ENCODE measurements around the gene TBL1X.

DNA sequence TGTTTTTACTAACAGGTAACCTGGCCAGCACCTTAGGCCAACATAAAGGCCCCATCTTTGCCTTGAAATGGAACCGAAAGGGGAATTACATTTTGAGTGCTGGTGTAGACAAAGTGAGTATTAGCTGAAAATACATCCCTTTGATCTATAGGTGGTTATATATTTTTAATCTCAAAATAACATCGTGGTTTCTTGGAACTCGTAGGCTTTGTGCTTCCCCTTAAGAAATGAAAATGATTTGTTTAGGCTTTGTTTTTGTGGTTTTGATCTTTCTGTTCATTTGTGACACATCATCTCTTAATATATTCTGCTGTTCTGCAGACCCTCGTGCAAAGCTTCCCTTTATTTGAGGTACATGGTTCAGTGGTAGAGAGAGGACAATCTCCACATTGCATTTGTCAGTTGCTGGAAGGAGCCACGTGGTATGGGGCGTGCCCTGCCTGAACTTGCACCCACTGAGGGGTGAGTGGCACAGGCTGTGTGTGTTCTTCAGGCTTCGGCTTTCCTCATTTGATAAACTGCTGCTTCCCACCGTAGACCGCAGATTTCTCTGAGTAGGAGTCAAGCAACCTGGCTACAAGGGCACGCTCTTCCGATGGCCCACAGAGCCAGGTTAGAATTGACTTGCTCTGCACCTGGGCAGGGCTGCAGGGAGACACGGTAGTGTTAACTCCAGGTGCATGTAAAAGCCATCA, 228.6 kb downstream of the TBL1X start:
- TF ChIP-seq, protein P1, sequence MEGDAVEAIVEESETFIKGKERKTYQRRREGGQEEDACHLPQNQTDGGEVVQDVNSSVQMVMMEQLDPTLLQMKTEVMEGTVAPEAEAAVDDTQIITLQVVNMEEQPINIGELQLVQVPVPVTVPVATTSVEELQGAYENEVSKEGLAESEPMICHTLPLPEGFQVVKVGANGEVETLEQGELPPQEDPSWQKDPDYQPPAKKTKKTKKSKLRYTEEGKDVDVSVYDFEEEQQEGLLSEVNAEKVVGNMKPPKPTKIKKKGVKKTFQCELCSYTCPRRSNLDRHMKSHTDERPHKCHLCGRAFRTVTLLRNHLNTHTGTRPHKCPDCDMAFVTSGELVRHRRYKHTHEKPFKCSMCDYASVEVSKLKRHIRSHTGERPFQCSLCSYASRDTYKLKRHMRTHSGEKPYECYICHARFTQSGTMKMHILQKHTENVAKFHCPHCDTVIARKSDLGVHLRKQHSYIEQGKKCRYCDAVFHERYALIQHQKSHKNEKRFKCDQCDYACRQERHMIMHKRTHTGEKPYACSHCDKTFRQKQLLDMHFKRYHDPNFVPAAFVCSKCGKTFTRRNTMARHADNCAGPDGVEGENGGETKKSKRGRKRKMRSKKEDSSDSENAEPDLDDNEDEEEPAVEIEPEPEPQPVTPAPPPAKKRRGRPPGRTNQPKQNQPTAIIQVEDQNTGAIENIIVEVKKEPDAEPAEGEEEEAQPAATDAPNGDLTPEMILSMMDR (IDR thresholded peaks at IDR 0.05), result no peak
- no peak for TF ChIP-seq POLR2A (IDR thresholded peaks at IDR 0.05)

Data from adrenal gland (tissue), 5 donors.